ENCODE measurements around the gene PARD6G.
"Not testable (repeated sequence)": the region's sequence is repeated elsewhere in the genome, so short reads cannot be mapped to it uniquely, and the experiment has no call there.

PARD6G gene

DNA sequence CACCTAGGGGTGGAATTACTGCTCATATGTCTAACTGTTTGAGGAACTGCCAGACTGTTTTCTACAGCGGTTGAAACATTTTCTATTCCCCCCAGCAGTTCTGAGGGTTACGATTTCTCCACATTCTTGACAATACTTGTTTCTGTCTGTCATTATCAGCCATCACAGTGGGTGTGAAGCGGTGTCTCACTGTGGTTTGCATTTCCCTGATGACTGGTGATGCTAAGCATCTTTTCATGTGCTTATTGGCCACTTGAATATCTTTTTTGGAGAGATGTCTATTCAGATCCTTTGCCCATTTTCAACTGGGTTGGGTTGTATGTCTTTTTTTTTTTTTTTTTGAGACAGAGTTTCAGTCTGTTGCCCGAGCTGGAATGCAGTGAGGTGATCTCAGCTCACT lies 75.3 kb downstream of the PARD6G start:
- no peak for DNase-seq (ENCODE audit: low read depth in 1 of 2, low spot score in 1 of 2)

GRCh38 chr18:80171054-80171872 lies 76.1 kb downstream of the PARD6G start:
- peak; percentile 23 to 30 for DNase-seq (ENCODE audit: low read depth in 1 of 2, low spot score in 1 of 2)

GRCh38 chr18:80170395-80171053 lies 76.8 kb downstream of the PARD6G start:
- no peak for DNase-seq (ENCODE audit: low read depth in 1 of 2, low spot score in 1 of 2)

- no peak for DNase-seq (ENCODE audit: low read depth in 1 of 2, low spot score in 1 of 2)
Observed at GRCh38 chr18:80169607-80170006, 77.7 kb downstream of the PARD6G start.

DNA sequence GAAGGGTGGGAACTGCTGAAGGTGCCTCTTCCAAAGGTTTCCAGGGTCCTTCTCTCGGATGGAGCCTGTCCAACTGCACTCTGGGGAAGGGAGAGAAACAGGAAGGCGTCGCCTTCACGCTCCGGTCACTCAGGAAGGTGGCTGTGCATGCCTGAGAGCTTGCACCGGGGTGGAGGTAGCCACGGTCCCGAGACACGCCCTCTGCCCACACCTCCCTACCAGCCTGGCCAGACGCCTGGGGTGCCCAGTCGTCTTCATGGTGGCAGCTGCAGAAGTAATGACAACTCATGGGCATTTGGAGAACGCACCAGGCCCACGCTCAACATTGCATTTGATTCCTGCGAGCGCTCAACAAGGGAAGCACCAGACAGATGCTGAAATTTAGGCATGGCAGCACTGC lies 78.3 kb downstream of the PARD6G start:
- DNase-seq (ENCODE audit: low read depth in 1 of 2, low spot score in 1 of 2) = no peak

GRCh38 chr18:80168346-80168745 lies 79.0 kb downstream of the PARD6G start:
- DNase-seq (ENCODE audit: low read depth in 1 of 2, low spot score in 1 of 2) = no peak

GRCh38 chr18:80167931-80168330 lies 79.4 kb downstream of the PARD6G start:
- no peak for DNase-seq (ENCODE audit: low read depth in 1 of 2, low spot score in 1 of 2)

DNA sequence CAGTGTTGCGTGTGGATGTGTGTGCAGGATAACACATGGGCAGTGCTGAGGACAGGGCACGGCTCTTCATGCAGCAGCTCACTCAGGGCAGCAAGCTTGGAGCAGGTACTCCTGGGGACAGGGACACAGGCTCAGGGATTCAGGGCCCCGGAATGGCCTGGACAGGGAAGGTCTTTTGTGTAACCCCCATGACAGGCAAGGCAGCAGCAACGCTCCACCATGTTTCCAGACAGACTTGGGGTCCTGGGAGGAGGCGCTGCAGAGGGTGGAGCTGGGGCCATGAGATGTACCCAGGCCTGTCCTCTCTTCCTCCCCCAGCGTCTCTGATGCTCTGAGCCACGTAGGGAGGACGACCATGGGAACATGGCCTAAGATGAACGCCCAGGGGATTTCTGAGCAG lies 80.0 kb downstream of the PARD6G start:
- no peak for DNase-seq (ENCODE audit: low read depth in 1 of 2, low spot score in 1 of 2)

GRCh38 chr18:80166725-80167124 lies 80.6 kb downstream of the PARD6G start:
- DNase-seq (ENCODE audit: low read depth in 1 of 2, low spot score in 1 of 2) = no peak

- no peak for DNase-seq (ENCODE audit: low read depth in 1 of 2, low spot score in 1 of 2)
Observed at GRCh38 chr18:80166240-80166639, 81.1 kb downstream of the PARD6G start.

- DNase-seq (ENCODE audit: low read depth in 1 of 2, low spot score in 1 of 2) = not testable (repeated sequence)
Observed at GRCh38 chr18:80164727-80165355, 82.5 kb downstream of the PARD6G start.

DNA sequence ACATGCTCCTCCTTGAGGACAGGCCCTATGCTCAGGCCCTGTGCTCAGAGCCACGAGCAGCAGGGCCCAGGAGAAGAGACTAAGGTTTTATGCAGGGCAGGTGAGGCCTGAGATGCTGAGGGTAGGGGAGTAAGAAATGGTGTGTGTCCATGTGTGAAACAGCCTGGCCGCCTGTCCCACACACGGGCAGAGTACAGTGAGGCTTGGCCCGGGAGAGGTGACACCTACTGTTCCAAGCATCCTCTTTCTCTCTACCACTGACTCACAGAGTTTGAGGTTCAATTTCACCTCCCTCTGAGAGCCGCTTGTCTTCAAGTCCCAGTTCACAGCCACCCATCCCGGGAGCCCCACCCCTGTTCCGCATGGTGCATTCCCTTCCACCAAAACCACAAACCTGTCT lies 84.1 kb downstream of the PARD6G start:
- DNase-seq (ENCODE audit: low read depth in 1 of 2, low spot score in 1 of 2) = no peak

- DNase-seq (ENCODE audit: low read depth in 1 of 2, low spot score in 1 of 2) = no peak
Observed at GRCh38 chr18:80161781-80162417, 85.4 kb downstream of the PARD6G start.

GRCh38 chr18:80159713-80160636 lies 87.3 kb downstream of the PARD6G start:
- peak in 1 of 2 donors; percentile 21 for DNase-seq (ENCODE audit: low read depth in 1 of 2, low spot score in 1 of 2)

DNA sequence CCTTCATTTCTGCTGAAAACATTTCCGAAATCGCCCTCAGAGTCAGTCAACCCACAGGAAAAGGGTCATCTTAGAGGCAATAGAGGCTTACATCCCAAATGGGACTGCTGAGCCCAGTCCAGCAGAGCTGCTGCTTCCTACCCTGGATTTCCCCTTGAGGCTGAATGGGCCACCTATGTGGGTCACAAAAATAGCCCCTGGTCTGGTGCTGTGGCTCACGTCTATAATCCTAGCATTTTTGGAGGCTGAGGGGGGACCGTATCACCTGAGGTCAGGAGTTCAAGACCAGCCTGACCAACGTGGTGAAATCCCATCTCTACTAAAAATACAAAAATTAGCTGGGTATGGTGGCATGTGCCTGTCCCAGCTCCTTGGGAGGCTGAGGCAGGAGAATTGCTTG lies 88.9 kb downstream of the PARD6G start:
- no peak for DNase-seq (ENCODE audit: low read depth in 1 of 2, low spot score in 1 of 2)

GRCh38 chr18:80157708-80158343 lies 89.5 kb downstream of the PARD6G start:
- peak; percentile 58 to 61 for DNase-seq (ENCODE audit: low read depth in 1 of 2, low spot score in 1 of 2)

- DNase-seq (ENCODE audit: low read depth in 1 of 2, low spot score in 1 of 2) = no peak
Observed at GRCh38 chr18:80154293-80154692, 93.0 kb downstream of the PARD6G start.

DNA sequence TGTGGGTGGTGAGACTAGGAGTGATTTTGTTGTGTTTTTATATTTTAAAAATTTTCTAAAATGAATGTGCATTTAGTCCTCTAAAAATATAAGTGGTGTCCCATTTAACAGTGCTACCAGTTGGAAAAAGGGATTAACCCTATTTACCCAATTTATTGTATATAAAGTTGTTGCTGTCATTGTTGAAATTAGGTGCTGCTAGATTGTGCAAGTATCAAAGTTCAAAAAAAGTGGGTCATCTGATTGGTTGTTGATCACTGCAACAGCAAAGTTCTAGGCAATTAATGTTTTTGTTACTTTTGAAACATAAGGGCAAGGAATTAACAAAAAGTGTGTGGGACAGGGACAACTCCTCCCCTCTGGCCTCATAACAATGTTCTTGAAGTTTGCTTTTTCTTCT lies 97.6 kb downstream of the PARD6G start:
- no peak for DNase-seq (ENCODE audit: low read depth in 1 of 2, low spot score in 1 of 2)

GRCh38 chr18:80148326-80149199 lies 98.8 kb downstream of the PARD6G start:
- no peak for DNase-seq (ENCODE audit: low read depth in 1 of 2, low spot score in 1 of 2)
